HG02798 (cell line): ENCODE data around the gene AADAC.
"Not testable (repeated sequence)": the region's sequence is repeated elsewhere in the genome, so short reads cannot be mapped to it uniquely, and the experiment has no call there.

Experiments used
- ATAC-seq: cut with Tn5 transposase; IDR thresholded peaks from one replicate; pipeline ENCODE4 v1.9.1; 2021; ENCODE audit warnings: mild to moderate bottlenecking; ENCODE audit not compliant: unreplicated experiment, poor library complexity

Gene AADAC

DNA sequence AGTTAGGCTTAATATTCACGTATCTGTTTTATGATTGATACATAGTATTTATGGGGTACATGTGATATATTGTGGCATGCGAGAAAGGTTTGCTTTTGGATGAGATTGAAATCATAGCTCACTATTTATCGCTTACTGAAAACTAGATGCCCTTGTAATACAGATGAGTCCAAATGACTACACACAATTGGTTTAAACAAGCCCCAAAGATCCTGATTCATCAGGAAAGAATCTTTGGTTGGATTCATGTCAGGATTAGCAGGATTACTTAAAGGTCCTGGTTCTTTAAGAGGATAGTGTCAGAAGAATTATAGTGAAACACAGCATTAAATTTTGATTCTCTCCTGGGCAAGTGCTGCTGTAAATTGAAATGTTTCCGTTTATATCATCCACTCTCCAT, 18.6 kb upstream of the AADAC start:
- ATAC-seq: no peak

DNA sequence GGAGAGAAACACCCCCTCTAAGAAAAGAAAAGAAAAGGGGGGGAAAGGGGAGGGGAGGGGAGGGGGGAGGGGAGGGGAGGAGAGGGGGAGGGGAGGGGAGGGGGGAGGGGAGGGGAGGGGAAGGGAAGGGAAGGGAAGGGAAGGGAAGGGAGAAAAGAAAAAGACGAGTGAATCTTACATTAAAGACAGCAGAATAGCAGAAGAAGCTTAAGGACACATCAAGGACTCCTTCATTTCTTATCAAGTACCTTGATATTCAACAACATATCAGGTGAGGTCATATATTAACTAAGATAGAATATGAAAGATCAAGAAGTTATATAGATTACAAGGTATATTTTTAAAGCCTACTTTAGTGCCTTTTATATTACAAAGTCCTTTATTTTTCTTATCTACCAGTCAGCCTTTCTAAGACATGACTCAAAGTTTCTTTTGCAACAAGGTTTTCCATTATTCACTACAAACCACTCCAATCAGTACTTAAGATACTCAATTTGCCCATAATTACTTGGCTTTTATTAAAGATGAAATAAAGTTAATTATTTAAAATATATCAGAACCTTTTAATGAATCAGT, 17.7 kb upstream of the AADAC start:
- no peak for ATAC-seq

DNA sequence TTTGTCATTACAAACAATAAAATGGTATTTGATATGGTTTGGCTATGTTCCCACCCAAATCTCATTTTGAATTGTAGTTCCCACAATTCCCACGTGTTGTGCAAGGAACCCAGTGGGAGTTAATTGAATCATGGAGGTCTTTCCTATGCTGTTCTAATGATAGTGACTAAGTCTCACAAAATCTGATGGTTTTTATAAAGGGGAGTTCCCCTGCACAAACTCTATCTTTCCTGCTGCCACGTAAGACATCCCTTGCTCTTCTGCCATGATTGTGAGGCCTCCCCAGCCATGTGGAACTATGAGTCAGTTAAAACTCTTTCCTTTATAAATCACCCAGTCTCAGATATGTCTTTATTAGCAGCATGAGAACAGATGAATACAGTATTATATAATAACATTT, 15.4 kb upstream of the AADAC start:
- ATAC-seq: no peak

DNA sequence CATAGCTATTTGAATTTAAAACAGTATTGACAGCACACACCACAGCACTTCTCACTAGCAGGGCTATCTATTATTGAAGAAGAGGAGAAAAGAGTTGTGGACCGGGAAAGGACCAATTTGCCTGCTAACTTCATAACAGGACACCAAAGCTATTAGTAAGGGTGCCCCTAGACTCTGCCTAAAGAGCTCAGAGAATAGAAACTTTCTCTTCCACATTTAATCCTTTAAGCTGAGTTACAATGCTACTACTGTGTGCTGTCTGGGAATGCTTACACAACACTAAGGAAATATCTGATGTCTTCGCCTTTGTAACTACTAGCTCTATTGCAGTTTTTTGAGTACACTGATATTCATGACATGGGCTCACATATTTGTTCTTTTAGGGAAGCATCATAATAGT, 13.5 kb upstream of the AADAC start:
- ATAC-seq: no peak

DNA sequence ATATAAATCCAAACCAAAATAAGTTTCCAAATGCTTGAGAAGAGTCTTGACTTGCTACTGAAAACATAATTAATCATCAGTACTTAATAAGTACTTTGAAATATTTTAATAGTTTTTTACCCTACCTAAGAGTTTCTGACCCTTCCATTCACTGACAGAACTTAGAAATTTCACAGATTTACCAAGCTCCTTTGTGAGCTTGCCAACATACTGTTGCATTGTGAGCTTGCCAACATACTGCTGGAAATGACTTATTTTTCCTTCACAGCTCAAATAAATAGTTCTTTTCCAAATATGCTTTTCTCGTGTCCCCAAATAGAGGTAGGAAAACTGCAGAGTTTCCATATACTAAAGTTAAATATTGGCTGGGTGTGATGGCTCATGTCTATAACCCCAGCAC, 9.6 kb upstream of the AADAC start:
- ATAC-seq: no peak

DNA sequence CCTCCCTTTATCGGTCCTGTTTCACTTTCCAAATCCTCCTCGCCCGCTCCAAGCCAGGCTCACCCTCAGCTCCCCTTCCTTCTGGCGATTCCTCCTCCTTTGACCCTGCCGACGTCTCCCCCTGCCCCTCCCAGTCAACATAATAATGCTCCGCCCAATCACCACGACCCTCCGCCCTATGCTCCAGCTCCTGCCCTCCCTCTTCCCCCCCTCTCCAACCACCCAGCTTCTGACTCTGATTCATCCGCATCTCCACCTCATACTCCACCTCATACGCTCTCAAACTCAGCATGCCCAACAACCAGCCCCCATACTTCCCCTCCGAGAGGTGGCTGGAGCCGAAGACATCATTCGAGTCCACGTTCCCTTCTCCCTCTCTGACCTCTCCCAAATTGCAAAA, 7.1 kb upstream of the AADAC start:
- ATAC-seq: no peak

DNA sequence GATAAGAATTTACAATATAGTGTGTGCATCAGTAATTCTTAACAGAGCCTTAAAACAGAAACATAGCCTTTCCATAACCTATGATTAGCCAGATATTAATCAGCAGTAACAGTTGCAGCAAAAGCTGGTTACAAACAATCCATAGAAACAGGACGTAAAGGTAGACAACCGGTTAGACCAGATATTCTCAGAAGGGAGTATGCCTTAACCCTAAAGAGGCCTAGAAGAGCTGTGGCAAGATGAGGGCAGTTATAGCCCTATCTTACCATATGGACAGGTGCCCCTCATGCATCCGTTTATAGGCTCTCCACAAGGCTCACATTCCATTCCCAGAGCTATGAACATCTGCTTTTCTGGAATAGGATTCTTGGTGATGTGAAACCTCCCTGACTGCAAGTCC, 5.0 kb upstream of the AADAC start:
- ATAC-seq: not testable (repeated sequence)

DNA sequence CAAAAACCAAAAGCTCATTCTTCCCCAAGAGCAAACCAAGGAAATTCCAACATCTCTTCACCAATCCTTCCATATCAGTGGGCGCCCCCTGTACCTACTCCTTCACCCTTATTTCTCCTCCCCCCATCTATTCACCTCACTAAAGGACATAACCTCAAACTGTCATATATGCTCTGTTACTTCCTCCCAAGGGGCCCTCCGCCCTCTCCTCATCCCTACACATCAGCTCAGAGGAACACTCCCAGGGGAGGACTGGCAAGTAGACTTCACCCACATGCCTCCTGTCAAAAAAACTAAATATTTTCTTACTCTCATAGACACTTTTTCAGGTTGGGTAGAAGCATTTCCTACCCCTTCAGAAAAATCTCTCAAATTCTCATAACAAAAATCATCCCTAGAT, 2.4 kb upstream of the AADAC start:
- no peak for ATAC-seq

DNA sequence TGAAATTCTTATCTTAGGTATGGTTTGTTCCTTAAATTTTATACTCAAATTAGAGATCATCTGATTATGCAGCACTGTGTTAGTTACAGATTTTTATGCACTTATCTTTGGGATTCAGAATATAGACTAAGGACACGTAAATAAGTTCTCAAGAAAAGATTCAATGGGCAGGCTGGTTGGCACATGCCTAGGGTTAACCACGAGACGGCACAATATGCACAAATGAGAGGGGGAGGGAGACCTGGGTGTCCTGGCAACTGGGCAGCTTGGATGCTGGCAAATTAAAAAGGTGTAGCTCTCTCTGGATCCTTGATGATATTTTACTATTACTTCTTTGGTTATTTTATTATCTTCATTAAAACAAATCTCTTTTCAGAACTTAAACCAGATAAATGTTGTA, 672 bp downstream of the AADAC start:
- no peak for ATAC-seq

DNA sequence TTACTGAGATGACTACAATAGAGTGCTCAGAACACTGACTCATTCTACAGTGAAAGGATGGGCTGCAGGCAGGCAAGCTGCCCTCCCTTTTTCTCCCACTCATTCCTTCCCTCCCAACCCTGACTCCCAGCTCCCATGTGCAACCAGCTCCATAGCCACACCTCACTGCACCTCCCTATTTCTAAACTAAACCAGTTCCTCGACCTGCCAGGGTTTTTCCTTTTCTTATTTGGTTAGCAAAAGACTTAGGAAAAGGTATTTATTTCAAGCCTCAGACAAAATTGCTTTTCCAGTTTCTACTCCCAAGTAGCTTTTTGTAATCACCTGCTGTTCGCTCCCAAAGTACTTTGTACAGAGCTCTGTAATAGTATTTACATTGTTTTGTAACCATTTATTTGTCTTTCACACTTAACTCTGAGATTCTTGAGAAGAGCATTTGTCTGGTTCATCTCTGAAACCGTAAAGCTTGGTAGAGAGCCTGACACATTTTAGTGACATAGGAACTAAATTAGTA, 2.2 kb downstream of the AADAC start:
- ATAC-seq: no peak

DNA sequence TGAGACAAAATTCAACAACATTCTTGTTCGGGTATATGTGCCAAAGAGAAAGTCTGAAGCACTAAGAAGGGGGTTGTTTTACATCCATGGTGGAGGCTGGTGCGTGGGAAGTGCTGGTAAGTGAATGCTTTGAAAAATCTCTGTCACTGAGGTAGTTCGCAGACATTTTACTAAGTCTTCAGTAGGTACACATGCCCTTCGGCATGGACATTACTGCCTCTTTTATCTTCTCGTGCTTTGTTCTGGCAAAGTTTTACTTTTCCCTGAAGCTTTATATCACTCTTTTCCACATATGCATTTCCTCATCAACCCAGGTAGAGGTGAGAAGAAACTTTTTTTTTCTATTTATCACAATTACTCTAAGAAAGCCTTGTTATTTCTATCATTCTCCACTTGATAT, 3.6 kb downstream of the AADAC start:
- ATAC-seq: no peak

DNA sequence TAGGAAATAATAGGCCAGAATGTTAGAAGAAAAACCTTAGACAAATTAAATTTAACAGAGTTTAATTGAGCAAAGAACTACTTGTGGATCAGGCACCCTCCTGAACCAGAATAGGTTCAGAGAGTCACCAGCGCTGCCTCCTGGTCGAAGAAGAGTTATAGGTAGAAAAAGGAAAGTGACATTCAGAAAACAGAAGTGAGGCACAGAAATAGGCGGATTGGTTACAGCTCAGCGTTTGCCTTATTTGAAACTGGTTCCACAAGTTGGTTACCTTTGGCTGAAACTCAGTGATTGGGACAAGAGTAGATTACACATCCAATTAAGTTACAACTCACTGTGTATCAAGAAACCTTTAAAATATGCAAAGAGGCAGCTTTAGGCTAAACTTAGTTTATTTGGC, 4.4 kb downstream of the AADAC start:
- ATAC-seq: no peak

DNA sequence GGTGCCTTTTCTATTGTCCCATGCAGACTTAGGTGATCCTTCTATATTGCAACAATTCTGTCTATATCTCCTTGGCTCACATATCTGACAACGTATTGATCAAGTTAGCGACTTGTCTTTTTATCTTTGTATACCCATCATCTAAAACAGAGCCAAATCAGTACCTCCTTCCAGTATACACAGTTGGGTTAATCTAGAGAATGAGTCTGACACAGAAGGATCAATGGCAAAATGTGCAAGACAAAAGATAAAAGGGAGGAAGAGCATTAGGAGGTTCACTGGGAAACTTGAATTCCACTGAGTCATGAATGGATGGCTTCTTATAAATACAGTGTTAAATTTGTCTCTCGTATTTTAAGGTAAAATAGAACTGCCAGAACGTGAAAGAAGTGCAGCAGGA, 6.0 kb downstream of the AADAC start:
- ATAC-seq: no peak

DNA sequence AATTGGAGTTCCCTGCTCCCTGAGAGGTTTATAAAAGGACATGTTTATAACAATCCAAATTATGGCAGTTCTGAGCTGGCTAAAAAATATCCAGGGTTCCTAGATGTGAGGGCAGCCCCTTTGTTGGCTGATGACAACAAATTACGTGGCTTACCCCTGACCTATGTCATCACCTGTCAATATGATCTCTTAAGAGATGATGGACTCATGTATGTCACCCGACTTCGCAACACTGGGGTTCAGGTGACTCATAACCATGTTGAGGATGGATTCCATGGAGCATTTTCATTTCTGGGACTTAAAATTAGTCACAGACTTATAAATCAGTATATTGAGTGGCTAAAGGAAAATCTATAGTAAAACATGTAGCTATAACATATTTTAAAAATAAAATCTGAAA, 13.9 kb downstream of the AADAC start:
- no peak for ATAC-seq

DNA sequence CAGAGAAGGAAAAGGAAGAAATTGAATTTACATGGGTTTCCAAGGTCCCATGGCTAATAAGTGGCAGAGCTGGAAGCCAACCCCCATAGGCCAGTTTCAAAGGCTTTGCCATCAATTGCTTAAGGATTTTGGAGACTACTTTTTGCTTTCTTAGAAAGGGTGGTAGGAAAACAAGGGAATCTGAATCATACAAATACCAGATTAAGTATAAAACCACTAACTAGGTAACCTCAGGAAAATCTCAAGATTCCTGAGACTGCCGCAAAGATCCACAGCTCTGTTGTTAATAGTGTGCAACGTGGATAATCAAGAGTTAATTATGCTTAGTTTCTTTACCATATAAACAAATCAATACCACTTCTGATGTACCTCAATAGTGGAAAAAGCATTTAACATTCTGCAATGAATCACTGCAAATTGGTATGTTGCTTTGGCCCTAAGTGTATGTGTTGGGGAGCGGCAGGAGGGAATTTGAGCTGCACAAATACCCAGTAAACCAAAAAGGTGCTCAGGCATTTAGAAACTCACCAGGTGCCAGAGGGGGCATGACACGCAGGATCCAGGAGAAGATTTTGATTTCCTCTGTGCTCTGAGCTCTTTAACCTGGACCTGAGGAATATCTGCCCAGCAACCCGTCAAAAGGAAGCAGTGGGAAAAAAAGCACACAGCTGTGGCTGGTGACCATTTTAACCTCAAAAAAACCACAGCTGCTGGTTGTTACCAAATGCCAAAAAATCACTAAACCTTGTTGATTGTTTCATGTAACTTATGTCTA, 22.0 kb downstream of the AADAC start:
- ATAC-seq: no peak

DNA sequence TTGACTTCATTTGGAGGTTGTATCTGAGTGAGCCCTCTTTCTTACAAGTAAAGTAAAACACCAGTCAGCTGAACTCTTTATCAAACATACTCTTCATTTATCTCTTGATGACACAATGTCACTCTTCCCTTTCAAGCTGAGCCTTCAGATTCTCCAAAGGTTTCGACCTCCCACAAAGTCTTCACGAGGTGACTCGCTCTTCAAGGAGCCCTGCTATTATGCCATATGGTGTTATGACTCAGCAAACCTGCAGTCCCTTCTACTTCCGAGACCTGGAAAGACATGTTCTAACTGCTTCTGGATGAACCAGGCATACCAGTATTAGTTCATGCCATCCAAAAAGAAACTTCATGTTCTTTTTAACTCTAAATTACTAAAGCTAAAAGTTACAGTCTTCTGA, 23.1 kb downstream of the AADAC start:
- no peak for ATAC-seq

DNA sequence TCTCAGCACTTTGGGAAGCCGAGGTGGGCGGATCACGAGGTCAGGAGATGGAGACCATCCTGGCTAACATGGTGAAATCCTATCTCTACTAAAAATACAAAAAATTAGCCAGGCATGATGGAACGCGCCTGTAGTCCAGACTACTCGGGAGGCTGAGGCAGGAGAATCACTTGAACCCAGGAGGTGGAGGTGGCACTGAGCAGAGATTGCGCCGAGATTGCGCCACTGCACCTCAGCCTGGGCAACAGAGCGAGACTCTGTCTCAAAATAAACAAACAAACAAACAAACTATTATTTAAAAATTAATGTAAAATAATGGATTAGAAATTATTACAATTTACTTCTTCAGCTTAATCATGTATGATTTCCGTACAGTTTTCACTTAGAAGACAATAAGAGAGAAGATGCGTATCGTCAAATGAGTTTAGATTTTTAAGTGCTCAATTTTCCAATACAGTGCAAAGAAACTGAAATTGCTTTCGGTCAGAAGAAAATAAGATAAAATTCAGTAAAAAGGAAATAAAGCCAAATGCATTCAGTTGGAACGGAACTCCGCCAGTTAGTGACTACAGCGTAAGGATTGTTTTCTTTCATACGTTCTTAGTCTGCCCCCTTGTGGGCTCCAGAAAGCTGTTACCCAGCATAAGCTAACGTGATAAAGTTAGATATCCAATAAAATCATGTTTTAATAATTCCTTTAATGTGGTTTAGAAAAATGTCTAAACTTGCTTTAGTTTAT, 24.8 kb downstream of the AADAC start:
- peak; percentile 86 for ATAC-seq

DNA sequence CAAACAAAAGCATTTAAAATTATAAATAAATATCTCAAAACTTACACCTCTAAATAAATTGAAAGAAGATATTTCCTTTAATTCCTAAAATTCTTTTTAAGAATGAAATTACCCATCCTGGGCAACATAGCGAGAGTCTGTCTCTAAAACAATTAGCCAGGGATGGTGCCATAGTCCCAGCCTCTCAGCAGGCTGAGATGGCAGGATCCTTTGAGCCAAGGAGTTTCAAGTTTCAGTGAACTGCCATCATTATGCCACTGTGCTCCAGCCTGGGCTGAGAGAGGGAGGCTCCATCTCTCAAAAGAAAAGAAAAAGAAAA, 25.4 kb downstream of the AADAC start:
- ATAC-seq: no peak

DNA sequence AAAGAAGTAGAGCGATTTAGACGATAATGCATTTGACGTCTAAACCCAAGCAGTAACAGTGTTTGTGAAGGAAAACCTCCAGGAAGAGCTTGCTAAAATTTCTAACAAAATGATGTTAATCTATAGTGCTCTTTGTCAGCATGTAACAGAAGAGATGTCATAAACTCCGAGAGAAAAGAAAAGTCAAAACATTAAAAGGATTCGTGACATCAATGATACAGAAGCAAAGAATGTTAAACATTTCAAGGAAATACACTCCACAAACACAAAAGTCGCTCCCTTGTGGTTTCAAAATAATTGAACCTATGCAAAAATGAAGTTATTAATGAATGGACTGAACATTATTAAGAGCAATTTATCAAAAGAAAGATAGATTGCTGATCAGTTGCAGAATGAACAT, 27.9 kb downstream of the AADAC start:
- no peak for ATAC-seq

DNA sequence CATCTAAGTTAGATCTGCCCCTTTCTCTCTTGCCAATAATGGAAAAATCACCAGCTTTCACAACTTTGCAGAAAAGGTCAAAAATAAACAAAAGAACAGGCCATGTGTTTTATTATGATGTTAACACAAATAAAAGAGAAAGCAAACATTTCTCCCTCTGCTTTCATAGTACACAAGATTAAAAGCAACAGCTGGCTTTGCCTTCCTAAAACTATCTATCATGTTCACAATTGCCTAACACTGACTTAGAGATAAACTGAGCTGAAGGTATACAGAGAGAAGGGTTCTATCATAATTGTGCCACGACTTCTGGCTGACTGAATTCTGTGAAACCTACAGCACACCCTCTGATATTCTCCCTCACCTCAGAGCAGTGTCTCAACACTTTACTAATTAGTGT, 29.4 kb downstream of the AADAC start:
- ATAC-seq: no peak

DNA sequence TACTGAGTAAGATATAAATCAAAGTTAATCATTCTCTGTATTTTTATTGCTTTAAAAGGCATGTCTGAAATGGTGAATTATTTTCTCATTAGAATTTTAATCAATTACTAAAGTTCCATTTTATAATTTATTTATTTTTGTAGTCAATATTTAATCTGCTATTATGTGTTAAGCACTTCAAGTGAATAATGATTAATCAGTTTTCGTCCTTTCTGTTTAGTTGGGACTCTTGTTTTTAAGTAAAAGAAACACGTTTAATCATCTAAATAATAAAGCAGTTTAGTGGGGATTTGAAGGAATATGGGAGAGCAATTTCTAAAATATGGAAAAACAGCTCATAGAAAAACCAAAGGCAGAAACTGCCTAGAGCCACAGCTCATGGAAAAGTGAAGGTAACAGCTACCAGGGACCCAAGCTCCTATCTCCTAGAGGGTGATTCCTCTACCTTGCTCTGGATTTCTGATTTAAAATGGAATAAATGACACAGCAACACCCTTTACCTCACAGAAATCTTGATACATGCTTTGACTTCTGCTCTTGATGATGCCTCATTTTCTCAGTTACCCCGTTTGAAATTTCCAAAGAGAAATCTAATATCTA, 31.5 kb downstream of the AADAC start:
- no peak for ATAC-seq
